ENCODE measurements around the gene AGBL1.
"Not testable (repeated sequence)": the region's sequence is repeated elsewhere in the genome, so short reads cannot be mapped to it uniquely, and the experiment has no call there.

The AGBL1 gene

GRCh38 chr15:86849136-86849535 is 769.5 kb downstream of the AGBL1 start:
- no peak for DNase-seq

GRCh38 chr15:86849558-86850285 is 770.1 kb downstream of the AGBL1 start:
- DNase-seq = no peak

GRCh38 chr15:86850939-86851338 is 771.3 kb downstream of the AGBL1 start:
- DNase-seq = no peak

- no peak for DNase-seq
Measured at GRCh38 chr15:86852741-86853140, 773.1 kb downstream of the AGBL1 start.

- no peak for DNase-seq
Measured at GRCh38 chr15:86854176-86854575, 774.5 kb downstream of the AGBL1 start.

GRCh38 chr15:86855307-86856291 is 775.9 kb downstream of the AGBL1 start:
- DNase-seq = no peak

- no peak for DNase-seq
Measured at GRCh38 chr15:86857701-86858100, 778.0 kb downstream of the AGBL1 start.

- DNase-seq = no peak
Measured at GRCh38 chr15:86863226-86863915, 783.7 kb downstream of the AGBL1 start.

GRCh38 chr15:86865920-86866319 is 786.2 kb downstream of the AGBL1 start:
- no peak for DNase-seq

GRCh38 chr15:86870846-86871245 is 791.2 kb downstream of the AGBL1 start:
- DNase-seq = no peak

- no peak for DNase-seq
Measured at GRCh38 chr15:86871964-86872363, 792.3 kb downstream of the AGBL1 start.

GRCh38 chr15:86872782-86873181 is 793.1 kb downstream of the AGBL1 start:
- DNase-seq = no peak

- DNase-seq = no peak
Measured at GRCh38 chr15:86875067-86875466, 795.4 kb downstream of the AGBL1 start.

- DNase-seq = no peak
Measured at GRCh38 chr15:86876387-86876944, 796.8 kb downstream of the AGBL1 start.

- DNase-seq = no peak
Measured at GRCh38 chr15:86877171-86877631, 797.5 kb downstream of the AGBL1 start.

- not testable (repeated sequence) for DNase-seq
Measured at GRCh38 chr15:86878844-86879243, 799.2 kb downstream of the AGBL1 start.

- DNase-seq = no peak
Measured at GRCh38 chr15:86879250-86880229, 799.9 kb downstream of the AGBL1 start.

- no peak for DNase-seq
Measured at GRCh38 chr15:86885616-86886015, 805.9 kb downstream of the AGBL1 start.

- DNase-seq = no peak
Measured at GRCh38 chr15:86892774-86893449, 813.2 kb downstream of the AGBL1 start.

GRCh38 chr15:86894269-86894668 is 814.6 kb downstream of the AGBL1 start:
- no peak for DNase-seq
